Liver (tissue), 9 donors: ENCODE results near the gene SLC7A10. TPM values are rescaled to one million over a fixed set of nuclear protein-coding genes. Genes with fewer than 3 reads are reported as not detected.

Source experiments
- DNase-seq: peaks from one replicate; pipeline ENCODE4 v3.0.0-alpha.2; 2017; ENCODE audit warnings: low spot score
- H3K27ac ChIP-seq, 2 donors: one replicate each; pipeline ENCODE4 v1.7.0; 2013; ENCODE audit warnings: inconsistent platforms in 2 of 2, low read length in 2 of 2, control low read depth in 1 of 2, low read depth in 1 of 2, mild to moderate bottlenecking in 1 of 2
- H3K27me3 ChIP-seq, 4 donors: one replicate each; pipeline versions ENCODE4 v1.6.1 to v1.7.0; 2013; ENCODE audit warnings: low read length in 3 of 4, inconsistent platforms in 1 of 4, mild to moderate bottlenecking in 1 of 4, moderate library complexity in 1 of 4; ENCODE audit not compliant: control insufficient read depth in 4 of 4, insufficient read depth in 4 of 4
- H3K36me3 ChIP-seq, 4 donors: one replicate each; pipeline versions ENCODE4 v1.6.1 to v1.7.0; 2013; ENCODE audit warnings: low read length in 3 of 4, mild to moderate bottlenecking in 3 of 4, low read depth in 1 of 4, moderate library complexity in 1 of 4; ENCODE audit not compliant: control insufficient read depth in 4 of 4, insufficient read depth in 3 of 4
- H3K4me1 ChIP-seq, 4 donors: one replicate each; pipeline versions ENCODE4 v1.6.1 to v1.7.0; 2013; ENCODE audit warnings: low read length in 3 of 4, mild to moderate bottlenecking in 3 of 4, moderate library complexity in 1 of 4; ENCODE audit not compliant: control insufficient read depth in 4 of 4, insufficient read depth in 4 of 4
- H3K4me3 ChIP-seq, 3 donors: one replicate each; pipeline versions ENCODE4 v1.6.1 to v1.7.0; 2013; ENCODE audit warnings: low read length in 3 of 3, control low read depth in 1 of 3, low read depth in 1 of 3, mild to moderate bottlenecking in 1 of 3
- H3K9ac ChIP-seq, 2 donors: one replicate each; pipeline ENCODE4 v1.7.0; 2013; ENCODE audit warnings: low read length in 2 of 2, mild to moderate bottlenecking in 2 of 2, moderate library complexity in 2 of 2, control low read depth in 1 of 2, low read depth in 1 of 2
- H3K9me3 ChIP-seq, 4 donors: one replicate each; pipeline versions ENCODE4 v1.6.1 to v1.7.0; 2013; ENCODE audit warnings: low read length in 3 of 4; ENCODE audit not compliant: control insufficient read depth in 4 of 4
- ATF3 ChIP-seq: IDR thresholded peaks from 2 replicates; pipeline ENCODE4 v1.6.1; 2016; ENCODE audit warnings: antibody characterized with exemption
- CTCF ChIP-seq: fragments of 150-350 bp; IDR thresholded peaks from 2 replicates; pipeline ENCODE4 v1.5.1; 2017; ENCODE audit warnings: improper control_type of control experiment, low read depth, low read length; ENCODE audit not compliant: missing input control
- EGR1 ChIP-seq, 2 donors: IDR thresholded peaks; 2 replicates each; pipeline ENCODE4 v1.6.1; 2016 to 2018; ENCODE audit warnings: antibody characterized with exemption in 2 of 2, low read depth in 2 of 2
- FOXA1 ChIP-seq: IDR thresholded peaks from 2 replicates; pipeline ENCODE4 v1.6.1; 2016; ENCODE audit warnings: antibody characterized with exemption
- FOXA2 ChIP-seq: IDR thresholded peaks from 2 replicates; pipeline ENCODE4 v1.6.1; 2016; ENCODE audit warnings: antibody characterized with exemption
- GABPA ChIP-seq, 2 donors: IDR thresholded peaks in 1 of 2; conservative IDR thresholded peaks in 1 of 2; 2 replicates each; pipeline ENCODE4 v1.6.1; 2016; ENCODE audit warnings: antibody characterized with exemption in 2 of 2, mild to moderate bottlenecking in 1 of 2, moderate library complexity in 1 of 2
- HNF4A ChIP-seq, 2 donors: conservative IDR thresholded peaks; 2 replicates each; pipeline ENCODE4 v1.6.1; 2016; ENCODE audit warnings: antibody characterized with exemption in 2 of 2, mild to moderate bottlenecking in 2 of 2
- HNF4G ChIP-seq: IDR thresholded peaks from 2 replicates; pipeline ENCODE4 v1.6.1; 2016; ENCODE audit warnings: antibody characterized with exemption
- JUND ChIP-seq, 2 donors: IDR thresholded peaks; 2 replicates each; pipeline ENCODE4 v1.6.1; 2016; ENCODE audit warnings: antibody characterized with exemption in 2 of 2
- MAX ChIP-seq: IDR thresholded peaks from 2 replicates; pipeline ENCODE4 v1.6.1; 2016; ENCODE audit warnings: antibody characterized with exemption
- NR2F2 ChIP-seq: IDR thresholded peaks from 2 replicates; pipeline ENCODE4 v1.6.1; 2016; ENCODE audit warnings: antibody characterized with exemption
- RAD21 ChIP-seq, 2 donors: IDR thresholded peaks; 2 replicates each; pipeline ENCODE4 v1.6.1; 2016; ENCODE audit warnings: antibody characterized with exemption in 2 of 2, mild to moderate bottlenecking in 2 of 2
- REST ChIP-seq: IDR thresholded peaks from 2 replicates; pipeline ENCODE4 v1.6.1; 2016; ENCODE audit warnings: antibody characterized with exemption, mild to moderate bottlenecking
- RXRA ChIP-seq, 2 donors: IDR thresholded peaks; 2 replicates each; pipeline ENCODE4 v1.6.1; 2017 to 2018; ENCODE audit warnings: antibody characterized with exemption in 2 of 2, mild to moderate bottlenecking in 1 of 2
- SP1 ChIP-seq: IDR thresholded peaks from 2 replicates; pipeline ENCODE4 v1.6.1; 2018; ENCODE audit warnings: antibody characterized with exemption, mild to moderate bottlenecking
- TAF1 ChIP-seq: conservative IDR thresholded peaks from 2 replicates; pipeline ENCODE4 v1.6.1; 2016; ENCODE audit warnings: antibody characterized with exemption, mild to moderate bottlenecking
- YY1 ChIP-seq: IDR thresholded peaks from 2 replicates; pipeline ENCODE4 v1.6.1; 2016; ENCODE audit warnings: antibody characterized with exemption, mild to moderate bottlenecking
- ZBTB33 ChIP-seq: IDR thresholded peaks from 2 replicates; pipeline ENCODE4 v1.6.1; 2016; ENCODE audit warnings: antibody characterized with exemption
- WGBS: extraction: QIAGEN DNeasy Blood & Tissue Kit; methylation state at CpG from one replicate; pipeline ENCODE4 v1.1.7; 2013; 5-methylcytosine and 5-hydroxymethylcytosine counted together
- polyA plus RNA-seq, 2 donors: library from polyadenylated mRNA; stranded (reverse) in 1 of 2; unstranded in 1 of 2; fragments of 200-250 nt in 1 of 2; fragments of >200 nt in 1 of 2; fragmentation: Nextera tagmentation in 1 of 2; extraction: Ambion mirVana in 1 of 2; gene quantifications; one replicate each; pipeline versions ENCODE4 v1.2.1 to v1.2.3, GENCODE V29; 2013 to 2015
- total RNA-seq, 2 donors: library from RNA; depleted of rRNA; stranded (reverse); fragments of >200 nt; gene quantifications; one replicate each; pipeline ENCODE4 v1.2.3, GENCODE V29; 2014
- donor health status: healthy.
- donor health status: healthy.
- donor health status: healthy.
- donor health status: healthy.
- donor health status: healthy.

The SLC7A10 gene
- total and polyA plus RNA-seq, 4 donors = not detected

GRCh38 chr19:33208371-33208895 lies 17.2 kb downstream of the SLC7A10 start:
- no peak overlapping the region for H3K4me3 ChIP-seq
- H3K36me3 ChIP-seq = peaks cover 0 to 22% (median 7%) of the 10 kb centered on the region in 4 donors
- no peaks in the 10 kb centered on the region for H3K9me3 ChIP-seq
- no peak for DNase-seq
- H3K27ac ChIP-seq = no peak overlapping the region
- 84% methylated on average over 11 of the region's 11 CpGs for WGBS
- no peaks in the 10 kb centered on the region for H3K27me3 ChIP-seq
- peaks cover 2 to 40% (median 28%) of the 10 kb centered on the region in 4 donors for H3K4me1 ChIP-seq
- H3K9ac ChIP-seq = no peak overlapping the region
- TF ChIP-seq FOXA1 = no peak
- TF ChIP-seq ATF3 = no peak
- TF ChIP-seq HNF4G = no peak
- no peak for TF ChIP-seq GABPA (IDR thresholded peaks at IDR 0.05 in 1 of 2, conservative IDR thresholded peaks at IDR 0.05 in 1 of 2)
- TF ChIP-seq NR2F2 = no peak
- TF ChIP-seq SP1 = no peak
- no peak for TF ChIP-seq MAX
- TF ChIP-seq CTCF = no peak
- TF ChIP-seq EGR1 (IDR thresholded peaks at IDR 0.05; ENCODE audit: low read depth in 2 of 2) = no peak
- no peak for TF ChIP-seq HNF4A (conservative IDR thresholded peaks at IDR 0.05)
- TF ChIP-seq FOXA2 = no peak
- TF ChIP-seq REST = no peak
- TF ChIP-seq RXRA (IDR thresholded peaks at IDR 0.05) = no peak
- no peak for TF ChIP-seq YY1
- TF ChIP-seq TAF1 = no peak
- TF ChIP-seq JUND (IDR thresholded peaks at IDR 0.05) = no peak
- TF ChIP-seq RAD21 (IDR thresholded peaks at IDR 0.05) = no peak
- no peak for TF ChIP-seq ZBTB33
